Caco-2 (cell line): ENCODE results near the gene TPM1. TPM values are rescaled to one million over a fixed set of nuclear protein-coding genes. Genes with fewer than 3 reads are reported as not detected.

Experiments used
- BruUV-seq: library from RNA; stranded (reverse); fragments of 400-500 nt; replicated peaks from 2 replicates; lab custom pipeline; 2021; lab: Mats Ljungman, UMichigan
- CTCF ChIA-PET: fragments of 300-600 bp; sonication (Branson Sonifier 250); formaldehyde crosslinking; loops from one replicate; lab custom pipeline; 2022; ENCODE audit warnings: antibody characterized with exemption; lab: Charles Lee
- POLR2A ChIA-PET: fragments of 300-600 bp; sonication (Branson Sonifier 250); formaldehyde crosslinking; loops from one replicate; lab custom pipeline; 2022; ENCODE audit warnings: antibody characterized with exemption; lab: Charles Lee
- DNase-seq, 2 experiments: peaks; one replicate each; pipeline versions ENCODE4 v3.0.0 to v3.0.0-alpha.2; 2020 to 2022
- H3K27me3 ChIP-seq: replicated peaks from 2 replicates; pipeline ENCODE4 v1.6.0; 2011; ENCODE audit warnings: low read length; ENCODE audit not compliant: control insufficient read depth, insufficient read depth
- H3K36me3 ChIP-seq: 2 replicates; pipeline ENCODE4 v1.5.1; 2011; ENCODE audit warnings: low read length; ENCODE audit not compliant: control insufficient read depth, insufficient read depth
- H3K4me1 ChIP-seq: fragments of 250-450 bp; sonication (Bioruptor Pico); 2 replicates; pipeline ENCODE4 v1.5.1; 2020; ENCODE audit warnings: mild to moderate bottlenecking
- H3K4me3 ChIP-seq: 2 replicates; pipeline ENCODE4 v1.5.1; 2011; ENCODE audit warnings: low read depth, mild to moderate bottlenecking, control low read depth, low read length
- H3K9me3 ChIP-seq: fragments of 250-450 bp; sonication (Bioruptor Pico); 2 replicates; pipeline ENCODE4 v1.5.1; 2020; ENCODE audit warnings: mild to moderate bottlenecking, moderate library complexity
- H3K27ac Mint-ChIP-seq: one replicate; pipeline ENCODE4 v1.8.0; 2022; ENCODE audit warnings: mixed read lengths; ENCODE audit not compliant: unreplicated experiment
- H3K27me3 Mint-ChIP-seq: one replicate; pipeline ENCODE4 v1.8.0; 2022; ENCODE audit warnings: mixed read lengths; ENCODE audit not compliant: insufficient read depth, unreplicated experiment
- H3K36me3 Mint-ChIP-seq: one replicate; pipeline ENCODE4 v1.8.0; 2022; ENCODE audit warnings: mild to moderate bottlenecking, mixed read lengths; ENCODE audit not compliant: insufficient read depth, unreplicated experiment
- H3K4me1 Mint-ChIP-seq: one replicate; pipeline ENCODE4 v1.8.0; 2022; ENCODE audit warnings: low read depth, mixed read lengths; ENCODE audit not compliant: unreplicated experiment
- H3K4me3 Mint-ChIP-seq: one replicate; pipeline ENCODE4 v1.8.0; 2022; ENCODE audit warnings: mild to moderate bottlenecking, moderate library complexity, mixed read lengths; ENCODE audit not compliant: unreplicated experiment
- H3K9me3 Mint-ChIP-seq: one replicate; pipeline ENCODE4 v1.8.0; 2022; ENCODE audit warnings: mixed read lengths; ENCODE audit not compliant: unreplicated experiment
- CTCF ChIP-seq, 2 experiments: fragments of 200-600 bp in 1 of 2; IDR thresholded peaks; 1 replicate in 1 of 2; 2 replicates in 1 of 2; pipeline versions ENCODE4 v1.5.1 to v1.8.0; 2011 to 2022; ENCODE audit warnings: antibody characterized with exemption in 1 of 2, control low read depth in 1 of 2, inconsistent platforms in 1 of 2, low read depth in 1 of 2, low read length in 1 of 2, mild to moderate bottlenecking in 1 of 2, moderate library complexity in 1 of 2; ENCODE audit not compliant: insufficient read depth in 1 of 2, severe bottlenecking in 1 of 2, unreplicated experiment in 1 of 2
- intact Hi-C: fragments of 100-400 bp; cut with micrococcal nuclease; formaldehyde crosslinking; loops from one replicate; pipeline ENCODE4 v1.10.0; 2022; ENCODE audit not compliant: unreplicated experiment
- total RNA-seq: library from RNA; stranded (reverse); gene quantifications from 2 replicates; pipeline ENCODE4 v1.2.3, GENCODE V29; 2022

The TPM1 gene
- total RNA-seq, 1 experiment from 2014 or later, result 193 TPM

- BruUV-seq, result no TSS peak
- peaks cover 3% of the 10 kb centered on the region; the same call in 1 of the 2 replicates for H3K36me3 ChIP-seq
- H3K36me3 Mint-ChIP-seq, result peaks cover 90% of the 10 kb centered on the region
- intact Hi-C loops, result no loop called here
- peaks cover 44% of the 10 kb centered on the region for H3K4me1 Mint-ChIP-seq
- no peak for DNase-seq
- POLR2A ChIA-PET, result no interaction called here
- no peaks in the 10 kb centered on the region for H3K27me3 Mint-ChIP-seq
- no peak for TF ChIP-seq CTCF (IDR thresholded peaks at IDR 0.05; ENCODE audit: insufficient read depth in 1 of 2, low read depth in 1 of 2, low read length in 1 of 2, severe bottlenecking in 1 of 2, unreplicated experiment in 1 of 2)
- H3K4me1 ChIP-seq, result peaks cover 50% of the 10 kb centered on the region
- H3K4me3 Mint-ChIP-seq, result no peak overlapping the region
- no peak overlapping the region for H3K4me3 ChIP-seq
- H3K27me3 ChIP-seq, result no peaks in the 10 kb centered on the region
- H3K9me3 ChIP-seq, result no peaks in the 10 kb centered on the region
- CTCF ChIA-PET, result interaction anchor here (0.7 to 1.0 kb wide), 2 partner anchors 273 to 1523 kb away, joined by 3 read pairs; no protein-coding TSS in a partner anchor
- no peaks in the 10 kb centered on the region for H3K9me3 Mint-ChIP-seq
- H3K27ac Mint-ChIP-seq, result no peak overlapping the region
Observed at GRCh38 chr15:63054985-63055384, 12.4 kb downstream of the TPM1 start.

DNA sequence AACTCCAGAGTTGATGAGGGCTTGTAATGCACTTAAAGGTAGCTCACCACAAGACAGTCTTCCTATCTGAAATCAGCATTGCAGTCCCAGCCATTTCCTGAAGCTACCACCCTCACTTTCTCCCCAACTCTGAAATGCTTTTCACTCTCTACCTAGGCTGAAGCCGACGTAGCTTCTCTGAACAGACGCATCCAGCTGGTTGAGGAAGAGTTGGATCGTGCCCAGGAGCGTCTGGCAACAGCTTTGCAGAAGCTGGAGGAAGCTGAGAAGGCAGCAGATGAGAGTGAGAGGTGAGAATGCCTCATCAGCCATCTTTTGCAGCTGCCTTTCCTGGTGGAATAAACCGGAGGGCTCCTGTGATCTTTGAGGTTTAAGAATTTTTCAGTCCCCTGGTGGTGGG lies 14.3 kb downstream of the TPM1 start:
- peaks cover 31% of the 10 kb centered on the region for H3K4me1 Mint-ChIP-seq
- Histone ChIP-seq H3K9me3 (no peaks in the 10 kb centered on the region), H3K27me3 (no peaks in the 10 kb centered on the region), H3K4me1 (peaks cover 32% of the 10 kb centered on the region), H3K36me3 (peaks cover 4% of the 10 kb centered on the region), H3K4me3 (no peak overlapping the region)
- ChIA-PET CTCF (interaction anchor here (1.5 kb wide), 1 partner anchor 9 kb away, joined by 4 read pairs; no protein-coding TSS in a partner anchor), POLR2A (no interaction called here)
- DNase-seq, result no peak
- no peaks in the 10 kb centered on the region for H3K9me3 Mint-ChIP-seq
- H3K4me3 Mint-ChIP-seq, result no peak overlapping the region
- TF ChIP-seq CTCF (IDR thresholded peaks at IDR 0.05; ENCODE audit: insufficient read depth in 1 of 2, low read depth in 1 of 2, low read length in 1 of 2, severe bottlenecking in 1 of 2, unreplicated experiment in 1 of 2), result no peak
- BruUV-seq, result no TSS peak
- H3K36me3 Mint-ChIP-seq, result peaks cover 90% of the 10 kb centered on the region
- no peak overlapping the region for H3K27ac Mint-ChIP-seq
- H3K27me3 Mint-ChIP-seq, result no peaks in the 10 kb centered on the region
- intact Hi-C loops, result no loop called here

DNA sequence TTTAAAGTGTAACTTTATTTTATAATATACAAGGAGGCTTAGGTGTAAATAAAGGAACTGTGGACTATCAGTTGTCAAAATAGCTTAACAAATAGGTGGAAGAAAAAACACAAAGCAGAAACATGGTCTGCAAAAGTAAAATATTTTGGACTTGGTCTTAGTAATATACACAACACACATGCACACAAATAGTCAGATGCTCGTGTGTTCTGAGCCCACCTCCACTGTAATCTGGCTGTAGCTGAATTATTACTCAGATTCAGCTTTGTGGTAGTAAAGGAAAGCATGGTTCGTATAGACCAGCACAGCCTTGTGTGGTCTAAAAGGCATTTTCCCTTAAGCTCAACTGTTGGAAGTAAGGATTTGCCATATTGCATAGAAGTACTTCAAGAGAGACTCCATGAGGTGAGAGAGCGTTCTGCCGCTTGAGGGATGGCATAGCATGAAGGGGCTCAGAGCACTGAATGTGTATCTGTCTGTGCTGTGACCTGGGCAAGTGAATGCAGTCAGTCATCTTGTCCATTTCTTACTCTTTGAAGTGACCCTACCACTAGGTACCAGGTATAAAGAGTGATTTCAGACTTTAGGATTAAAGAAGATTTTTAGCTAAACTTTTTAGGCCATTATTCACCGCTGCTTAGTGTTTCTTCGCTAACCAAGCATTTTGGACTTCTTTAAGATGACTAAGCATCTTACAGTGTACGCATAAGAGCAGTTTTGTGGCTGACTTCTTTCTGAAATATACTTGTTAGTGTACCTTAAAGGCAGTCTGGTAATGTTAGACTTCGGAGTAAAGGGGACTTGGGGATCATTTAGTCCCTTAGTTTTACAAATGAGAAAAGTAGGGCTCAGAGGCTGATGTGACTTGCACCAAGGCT lies 15.2 kb downstream of the TPM1 start:
- no TSS peak for BruUV-seq
- peaks cover 90% of the 10 kb centered on the region for H3K36me3 Mint-ChIP-seq
- intact Hi-C loops, result no loop called here
- Histone ChIP-seq H3K4me3 (no peak overlapping the region), H3K9me3 (no peaks in the 10 kb centered on the region), H3K27me3 (no peaks in the 10 kb centered on the region), H3K4me1 (peaks cover 23% of the 10 kb centered on the region), H3K36me3 (peaks cover 5% of the 10 kb centered on the region)
- H3K4me1 Mint-ChIP-seq, result peaks cover 23% of the 10 kb centered on the region
- ChIA-PET CTCF (interaction anchor here (1.5 kb wide), 1 partner anchor 10 kb away, joined by 4 read pairs; no protein-coding TSS in a partner anchor), POLR2A (interaction anchor here (0.6 kb wide), 1 partner anchor 24 kb away, joined by 10 read pairs; no protein-coding TSS in a partner anchor)
- TF ChIP-seq CTCF (IDR thresholded peaks at IDR 0.05; ENCODE audit: insufficient read depth in 1 of 2, low read depth in 1 of 2, low read length in 1 of 2, severe bottlenecking in 1 of 2, unreplicated experiment in 1 of 2), result no peak
- DNase-seq, result no peak
- H3K27ac Mint-ChIP-seq, result no peak overlapping the region
- no peaks in the 10 kb centered on the region for H3K9me3 Mint-ChIP-seq
- H3K27me3 Mint-ChIP-seq, result no peaks in the 10 kb centered on the region
- no peak overlapping the region for H3K4me3 Mint-ChIP-seq
